A549 (cell line): ENCODE measurements around the gene PPP2R5E. TPM values are rescaled to one million over a fixed set of nuclear protein-coding genes. Genes with fewer than 3 reads are reported as not detected.

ENCODE experiments used
- ATAC-seq, 2 experiments: fragments of 200-7000 bp in 1 of 2; fragments of >200 bp in 1 of 2; cut with Nextera tagmentation in 1 of 2; cut with Tn5 transposase in 1 of 2; 3 replicates each; pipeline versions ENCODE4 v1.8.0 to v1.9.1; 2018 to 2020; ENCODE audit warnings: mild to moderate bottlenecking in 1 of 2, moderate library complexity in 1 of 2
- CTCF ChIA-PET: fragments of 300-600 bp; sonication (Branson Sonifier 250); formaldehyde crosslinking; extraction: SDS; loops from one replicate; lab custom pipeline; 2021; ENCODE audit warnings: antibody characterized with exemption, inconsistent platforms; lab: Yijun Ruan, JAX
- POLR2A ChIA-PET: fragments of 350-600 bp; formaldehyde crosslinking; extraction: SDS; loops from one replicate; lab custom pipeline; 2021; ENCODE audit warnings: antibody characterized with exemption, inconsistent platforms; lab: Yijun Ruan, JAX
- DNase-seq, 2 experiments: peaks; one replicate each; pipeline versions ENCODE4 v3.0.0 to v3.0.0-alpha.2; 2011 to 2016; ENCODE audit warnings: low read depth in 1 of 2, low spot score in 1 of 2
- FAIRE-seq: peaks from 2 replicates; lab custom pipeline; 2011; peaks lifted over from hg19 to GRCh38; lab: Jason Lieb, UNC
- H3K27ac ChIP-seq, 2 experiments: fragments of >200 bp; sonication (Bioruptor Twin); formaldehyde crosslinking; 3 replicates each; pipeline ENCODE4 v1.5.1; 2016 to 2017
- H3K4me1 ChIP-seq: fragments of >200 bp; sonication (Bioruptor Twin); formaldehyde crosslinking; 3 replicates; pipeline ENCODE4 v1.6.1; 2016
- H3K4me2 ChIP-seq: fragments of >200 bp; sonication (Bioruptor Twin); formaldehyde crosslinking; 3 replicates; pipeline ENCODE4 v1.6.1; 2016
- H3K4me3 ChIP-seq: fragments of >200 bp; sonication (Bioruptor Twin); formaldehyde crosslinking; 3 replicates; pipeline ENCODE4 v1.5.1; 2016
- H3K9me3 ChIP-seq: fragments of >200 bp; sonication (Bioruptor Twin); formaldehyde crosslinking; 3 replicates; pipeline ENCODE4 v1.6.1; 2016
- CBX2 ChIP-seq: fragments of 200-600 bp; sonication (generic); IDR thresholded peaks from 2 replicates; pipeline ENCODE4 v1.6.1; 2016; ENCODE audit warnings: low read depth, mild to moderate bottlenecking, borderline replicate concordance
- CBX8 ChIP-seq: fragments of 200-600 bp; sonication (generic); IDR thresholded peaks from 2 replicates; pipeline ENCODE4 v1.6.1; 2016
- CHD2 ChIP-seq: fragments of 150-350 bp; IDR thresholded peaks from 2 replicates; pipeline ENCODE4 v1.6.1; 2014; ENCODE audit warnings: low read length; ENCODE audit not compliant: partially characterized antibody
- CHD4 ChIP-seq: fragments of 200-600 bp; sonication (generic); IDR thresholded peaks from 2 replicates; pipeline ENCODE4 v1.6.1; 2016; ENCODE audit warnings: antibody characterized with exemption, mild to moderate bottlenecking, borderline replicate concordance
- EHF ChIP-seq: fragments of 250-450 bp; sonication (Bioruptor Pico); IDR thresholded peaks from 2 replicates; pipeline ENCODE4 v1.5.0; 2020; ENCODE audit warnings: mild to moderate bottlenecking
- EHMT2 ChIP-seq: fragments of 200-600 bp; sonication (generic); IDR thresholded peaks from 2 replicates; pipeline ENCODE4 v1.6.1; 2016; ENCODE audit warnings: antibody characterized with exemption, low read depth, mild to moderate bottlenecking, moderate library complexity
- ESRRA ChIP-seq: fragments of 150-350 bp; IDR thresholded peaks from 2 replicates; pipeline ENCODE4 v1.6.1; 2014; ENCODE audit warnings: mild to moderate bottlenecking, low read length, borderline replicate concordance
- FOSB ChIP-seq: fragments of 250-450 bp; sonication (Bioruptor Pico); IDR thresholded peaks from 2 replicates; pipeline ENCODE4 v1.5.0; 2020; ENCODE audit warnings: mild to moderate bottlenecking, moderate library complexity
- FOXS1 ChIP-seq: fragments of 250-450 bp; sonication (Bioruptor Pico); IDR thresholded peaks from 2 replicates; pipeline ENCODE4 v1.5.0; 2020; ENCODE audit warnings: mild to moderate bottlenecking, moderate library complexity
- GATA3 ChIP-seq: IDR thresholded peaks from 2 replicates; pipeline ENCODE4 v1.6.1; 2012; ENCODE audit warnings: borderline replicate concordance
- HDAC2 ChIP-seq: fragments of 200-600 bp; sonication (generic); IDR thresholded peaks from 2 replicates; pipeline ENCODE4 v1.6.1; 2016
- HEYL ChIP-seq: fragments of 250-450 bp; sonication (Bioruptor Pico); IDR thresholded peaks from 2 replicates; pipeline ENCODE4 v1.8.0; 2021; ENCODE audit warnings: mild to moderate bottlenecking, moderate library complexity
- JUN ChIP-seq, 2 experiments: fragments of >200 bp; sonication (Bioruptor Twin); formaldehyde crosslinking; IDR thresholded peaks; 2 replicates in 1 of 2; 3 replicates in 1 of 2; pipeline ENCODE4 v1.6.1; 2016 to 2017
- JUNB ChIP-seq: fragments of >200 bp; sonication (Bioruptor Twin); formaldehyde crosslinking; IDR thresholded peaks from 2 replicates; pipeline ENCODE4 v1.6.1; 2016
- KDM1A ChIP-seq: fragments of 200-600 bp; sonication (generic); IDR thresholded peaks from 2 replicates; pipeline ENCODE4 v1.6.1; 2016; ENCODE audit warnings: low read depth, mild to moderate bottlenecking
- KDM5A ChIP-seq: fragments of 200-600 bp; sonication (generic); IDR thresholded peaks from 2 replicates; pipeline ENCODE4 v1.6.1; 2016; ENCODE audit warnings: antibody characterized with exemption, mild to moderate bottlenecking
- MAFK ChIP-seq: fragments of 450-650 bp; IDR thresholded peaks from 2 replicates; pipeline ENCODE4 v1.6.1; 2014; ENCODE audit not compliant: partially characterized antibody
- MYC ChIP-seq: IDR thresholded peaks from 2 replicates; pipeline ENCODE4 v1.6.1; 2012; ENCODE audit warnings: mild to moderate bottlenecking, inconsistent platforms, low read length, improper control_type of control experiment, borderline replicate concordance
- NR3C1 ChIP-seq: fragments of >200 bp; sonication (Bioruptor Twin); formaldehyde crosslinking; IDR thresholded peaks from 3 replicates; pipeline ENCODE4 v1.6.1; 2017
- POLR2A ChIP-seq: IDR thresholded peaks from 2 replicates; pipeline ENCODE4 v1.6.1; 2012; ENCODE audit warnings: mild to moderate bottlenecking, low read length
- POLR2AphosphoS2 ChIP-seq: conservative IDR thresholded peaks from 2 replicates; pipeline ENCODE4 v1.6.1; 2012; ENCODE audit warnings: low read length, improper control_type of control experiment, inconsistent platforms
- RARB ChIP-seq: fragments of 250-450 bp; sonication (Bioruptor Pico); IDR thresholded peaks from 2 replicates; pipeline ENCODE4 v1.8.0; 2021; ENCODE audit warnings: mild to moderate bottlenecking, moderate library complexity
- RFX5 ChIP-seq: fragments of 450-650 bp; IDR thresholded peaks from 2 replicates; pipeline ENCODE4 v1.7.1; 2014; ENCODE audit warnings: antibody characterized with exemption, mild to moderate bottlenecking, moderate library complexity
- SMC3 ChIP-seq: fragments of >200 bp; sonication (Bioruptor Twin); formaldehyde crosslinking; IDR thresholded peaks from 3 replicates; pipeline ENCODE4 v1.6.1; 2018; ENCODE audit warnings: inconsistent platforms
- ZC3H11A ChIP-seq: fragments of 450-650 bp; IDR thresholded peaks from 2 replicates; pipeline ENCODE4 v1.6.1; 2014; ENCODE audit warnings: antibody characterized with exemption, mild to moderate bottlenecking
- ZFP36 ChIP-seq: fragments of 450-650 bp; IDR thresholded peaks from 2 replicates; pipeline ENCODE4 v1.6.1; 2014; ENCODE audit warnings: borderline replicate concordance; ENCODE audit not compliant: partially characterized antibody
- ZNF302 ChIP-seq: fragments of 250-450 bp; sonication (Bioruptor Pico); IDR thresholded peaks from 2 replicates; pipeline ENCODE4 v1.9.0; 2021; ENCODE audit warnings: inconsistent platforms, mild to moderate bottlenecking, moderate library complexity
- ZSCAN20 ChIP-seq: fragments of 250-450 bp; sonication (Bioruptor Pico); IDR thresholded peaks from 2 replicates; pipeline ENCODE4 v1.8.0; 2022; ENCODE audit warnings: mild to moderate bottlenecking, moderate library complexity
- WGBS: methylation state at CpG from one replicate; pipeline ENCODE4 v1.1.6; 2017; ENCODE audit errors: missing lambda C conversion rate; 5-methylcytosine and 5-hydroxymethylcytosine counted together
- polyA plus RNA-seq, 4 experiments: library from polyadenylated mRNA; depleted of rRNA in 3 of 4; stranded (reverse); fragments of >200 nt; fragmentation: RNase III in 1 of 4; extraction: RNeasy Plus Mini Kit Qiagen cat#74134 plus additional on column Dnase treatment in 1 of 4; gene quantifications; 2 replicates in 3 of 4; 3 replicates in 1 of 4; pipeline ENCODE4 v1.2.3, GENCODE V29; 2011 to 2017
- TF ChIP-seq, protein P1 (sequence below): IDR thresholded peaks from 2 replicates; pipeline ENCODE4 v1.6.1; 2012; ENCODE audit warnings: low read depth, borderline replicate concordance
- TF ChIP-seq, protein P2 (sequence below): fragments of 250-450 bp; sonication (Bioruptor Pico); IDR thresholded peaks from 2 replicates; pipeline ENCODE4 v1.5.0; 2020; ENCODE audit warnings: low read depth, mild to moderate bottlenecking, moderate library complexity
- TF ChIP-seq, protein P3 (sequence below): fragments of 450-650 bp; IDR thresholded peaks from 2 replicates; pipeline ENCODE4 v1.6.1; 2014; ENCODE audit warnings: antibody characterized with exemption

The PPP2R5E gene
- polyA plus RNA-seq, 2 of the 4 experiments (the other 2 are of a cell fraction) = 21.4 to 23.2 TPM

DNA sequence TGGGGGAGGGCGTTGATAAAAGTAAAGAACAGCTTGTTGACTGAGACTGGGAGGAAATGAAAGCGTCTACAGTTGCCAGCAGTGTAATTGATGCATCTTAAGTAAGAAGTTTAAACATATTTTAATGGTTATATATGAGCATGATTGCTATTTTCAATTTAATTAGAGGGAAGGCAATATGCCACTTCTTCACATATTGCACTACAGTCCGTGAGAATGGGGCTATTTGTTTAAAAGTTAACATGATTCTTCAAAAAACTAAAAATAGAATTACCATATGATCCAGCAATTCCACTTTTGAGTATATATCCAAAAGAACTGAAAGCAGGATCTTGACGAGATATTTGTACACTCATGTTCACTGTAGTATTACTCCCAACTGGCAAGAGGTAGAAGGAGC, 38.3 kb upstream of the PPP2R5E start:
- DNase-seq = no peak
- TF ChIP-seq JUN (IDR thresholded peaks at IDR 0.05) = no peak
- TF ChIP-seq RARB (CRISPR knock-in tag) = no peak
- no peak for TF ChIP-seq KDM1A
- no peak for TF ChIP-seq POLR2A
- TF ChIP-seq GATA3 = no peak
- TF ChIP-seq HDAC2 = no peak
- no peak for TF ChIP-seq POLR2AphosphoS2
- TF ChIP-seq, protein P1, sequence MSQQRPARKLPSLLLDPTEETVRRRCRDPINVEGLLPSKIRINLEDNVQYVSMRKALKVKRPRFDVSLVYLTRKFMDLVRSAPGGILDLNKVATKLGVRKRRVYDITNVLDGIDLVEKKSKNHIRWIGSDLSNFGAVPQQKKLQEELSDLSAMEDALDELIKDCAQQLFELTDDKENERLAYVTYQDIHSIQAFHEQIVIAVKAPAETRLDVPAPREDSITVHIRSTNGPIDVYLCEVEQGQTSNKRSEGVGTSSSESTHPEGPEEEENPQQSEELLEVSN = no peak
- TF ChIP-seq MAFK = no peak
- TF ChIP-seq ZFP36 = no peak
- no peak for TF ChIP-seq EHF (CRISPR knock-in tag)
- TF ChIP-seq, all 56 proteins: peak for 0
- ChIA-PET CTCF (interaction anchor here (1.1 kb wide), 1 partner anchor 193 kb away, joined by 3 read pairs; no protein-coding TSS in a partner anchor), POLR2A (no interaction called here)
- Histone ChIP-seq H3K9me3 (no peaks in the 10 kb centered on the region), H3K4me1 (no peaks in the 10 kb centered on the region), H3K4me2 (no peak overlapping the region), H3K27ac (no peak overlapping the region), H3K4me3 (no peak overlapping the region)
- FAIRE-seq (no peak), ATAC-seq (no peak)
- 44% methylated on average over 4 of the region's 4 CpGs for WGBS

DNA sequence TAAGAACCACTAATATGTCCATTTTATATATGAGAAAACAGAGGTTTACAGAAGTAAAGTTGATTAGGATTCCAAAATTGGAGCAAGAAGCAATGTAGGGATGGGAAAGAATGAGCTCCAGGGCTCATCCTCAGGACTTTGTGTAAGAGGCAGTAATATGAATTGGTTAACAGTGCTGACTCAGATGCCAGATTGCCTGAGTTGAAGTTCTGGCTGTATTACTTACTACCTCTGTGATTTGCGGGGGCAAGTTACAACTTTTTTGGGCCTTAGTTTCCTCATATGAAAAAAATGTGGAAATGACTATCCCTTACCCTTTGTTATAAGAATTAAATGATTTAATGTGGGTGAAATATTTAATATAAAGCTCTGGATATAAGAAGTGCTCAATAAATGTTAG, 35.1 kb upstream of the PPP2R5E start:
- no peak for FAIRE-seq
- no peak for ATAC-seq
- Histone ChIP-seq H3K9me3 (no peaks in the 10 kb centered on the region), H3K4me3 (no peak overlapping the region), H3K4me1 (no peaks in the 10 kb centered on the region), H3K4me2 (no peak overlapping the region), H3K27ac (no peak overlapping the region)
- no peak for DNase-seq
- WGBS = 95% methylated on average over 1 of the region's 1 CpG
- ChIA-PET POLR2A (no interaction called here), CTCF (interaction anchor here (0.6 to 0.7 kb wide), 3 partner anchors 11 to 887 kb away, joined by 3 read pairs; partner anchors contain the start of gene AKAP5)
- TF ChIP-seq JUNB (no peak), MYC (no peak), RARB (CRISPR knock-in tag) (no peak), SMC3 (no peak), HEYL (CRISPR knock-in tag) (no peak), ZNF302 (CRISPR knock-in tag) (no peak), CHD4 (no peak)

GRCh38 chr14:63573581-63573980, 30.4 kb upstream of the PPP2R5E start:
- no peaks in the 10 kb centered on the region for H3K4me1 ChIP-seq
- no peak overlapping the region for H3K4me3 ChIP-seq
- DNase-seq (no peak), FAIRE-seq (no peak), ATAC-seq (no peak)
- no peaks in the 10 kb centered on the region for H3K9me3 ChIP-seq
- ChIA-PET CTCF (interaction anchor here (0.6 kb wide), 1 partner anchor 68 kb away, joined by 3 read pairs; the partner anchor contains the start of gene WDR89), POLR2A (no interaction called here)
- 61% methylated on average over 4 of the region's 4 CpGs for WGBS
- H3K27ac ChIP-seq = no peak overlapping the region
- no peak overlapping the region for H3K4me2 ChIP-seq
- no peak for TF ChIP-seq KDM5A
- TF ChIP-seq, protein P2, sequence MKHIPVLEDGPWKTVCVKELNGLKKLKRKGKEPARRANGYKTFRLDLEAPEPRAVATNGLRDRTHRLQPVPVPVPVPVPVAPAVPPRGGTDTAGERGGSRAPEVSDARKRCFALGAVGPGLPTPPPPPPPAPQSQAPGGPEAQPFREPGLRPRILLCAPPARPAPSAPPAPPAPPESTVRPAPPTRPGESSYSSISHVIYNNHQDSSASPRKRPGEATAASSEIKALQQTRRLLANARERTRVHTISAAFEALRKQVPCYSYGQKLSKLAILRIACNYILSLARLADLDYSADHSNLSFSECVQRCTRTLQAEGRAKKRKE (CRISPR knock-in tag) = no peak
- no peak for TF ChIP-seq ZNF302 (CRISPR knock-in tag)
- no peak for TF ChIP-seq ZSCAN20 (CRISPR knock-in tag)
- no peak for TF ChIP-seq ESRRA
- no peak for TF ChIP-seq FOXS1 (CRISPR knock-in tag)
- TF ChIP-seq, protein P1 = no peak
- TF ChIP-seq HEYL (CRISPR knock-in tag) = no peak
- TF ChIP-seq EHMT2 = no peak
- TF ChIP-seq RFX5 = no peak
- no peak for TF ChIP-seq CBX2
- no peak for TF ChIP-seq CHD2
- TF ChIP-seq FOSB (CRISPR knock-in tag) = no peak
- TF ChIP-seq, protein P3, sequence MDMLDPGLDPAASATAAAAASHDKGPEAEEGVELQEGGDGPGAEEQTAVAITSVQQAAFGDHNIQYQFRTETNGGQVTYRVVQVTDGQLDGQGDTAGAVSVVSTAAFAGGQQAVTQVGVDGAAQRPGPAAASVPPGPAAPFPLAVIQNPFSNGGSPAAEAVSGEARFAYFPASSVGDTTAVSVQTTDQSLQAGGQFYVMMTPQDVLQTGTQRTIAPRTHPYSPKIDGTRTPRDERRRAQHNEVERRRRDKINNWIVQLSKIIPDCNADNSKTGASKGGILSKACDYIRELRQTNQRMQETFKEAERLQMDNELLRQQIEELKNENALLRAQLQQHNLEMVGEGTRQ = no peak
- no peak for TF ChIP-seq SMC3
- no peak for TF ChIP-seq ZFP36
- no peak for TF ChIP-seq ZC3H11A
- TF ChIP-seq CBX8 = no peak
- no peak for TF ChIP-seq NR3C1
